HG02970 (cell line): ENCODE results near the gene EIF4E.
A peak's percentile ranks its signal among the peaks of the same experiment; 100 is the strongest.

Experiments used
- ATAC-seq: cut with Tn5 transposase; IDR thresholded peaks from one replicate; pipeline ENCODE4 v1.9.1; 2021; ENCODE audit warnings: mild to moderate bottlenecking, moderate library complexity, moderate number of reproducible peaks; ENCODE audit not compliant: unreplicated experiment, low FRiP score

The EIF4E gene, protein sequence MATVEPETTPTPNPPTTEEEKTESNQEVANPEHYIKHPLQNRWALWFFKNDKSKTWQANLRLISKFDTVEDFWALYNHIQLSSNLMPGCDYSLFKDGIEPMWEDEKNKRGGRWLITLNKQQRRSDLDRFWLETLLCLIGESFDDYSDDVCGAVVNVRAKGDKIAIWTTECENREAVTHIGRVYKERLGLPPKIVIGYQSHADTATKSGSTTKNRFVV

GRCh38 chr4:98928505-98929340 lies at the start of gene EIF4E:
TSS of gene EIF4E (minus strand) at chr4:98929133. CDS start at chr4:98929112, 21 bp downstream.
- ATAC-seq: peak; percentile 76

DNA sequence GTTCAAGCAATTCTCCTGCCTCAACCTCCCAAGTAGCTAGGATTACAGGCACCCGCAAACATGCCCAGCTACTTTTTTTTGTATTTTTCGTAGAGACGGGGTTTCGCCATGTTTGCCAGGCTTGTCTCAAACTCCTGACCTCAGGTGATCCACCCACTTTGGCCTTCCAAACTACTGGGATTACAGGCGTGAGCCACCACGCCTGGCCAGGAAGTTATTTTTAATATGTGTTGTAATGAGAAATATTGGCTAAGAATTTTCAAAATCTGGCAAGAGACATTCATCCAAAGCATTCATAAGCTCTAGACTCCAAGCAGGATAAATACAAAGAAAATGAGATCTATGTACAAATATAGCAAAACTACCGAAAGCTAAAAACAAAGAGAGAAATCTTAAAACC lies 48.6 kb upstream of the EIF4E start:
- no peak for ATAC-seq

DNA sequence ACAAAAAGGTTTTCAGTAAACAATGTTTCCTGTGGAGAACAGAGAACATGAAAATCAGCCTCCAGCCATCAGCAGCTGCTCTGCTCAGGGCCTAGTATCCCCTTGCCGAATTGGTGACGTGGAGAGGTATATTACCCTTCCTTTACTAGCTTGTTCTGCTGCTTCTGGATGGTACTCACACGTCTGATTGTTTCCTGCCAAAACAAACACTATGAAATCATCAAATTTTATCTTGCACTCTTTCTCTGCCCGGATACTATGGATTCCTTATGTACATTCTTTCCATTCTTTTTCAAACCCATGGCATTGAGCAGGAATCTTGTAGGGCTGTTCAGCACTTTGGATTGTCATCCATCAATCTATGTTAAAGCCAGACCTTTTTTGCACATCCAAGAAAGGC lies 47.8 kb upstream of the EIF4E start:
- ATAC-seq: no peak

DNA sequence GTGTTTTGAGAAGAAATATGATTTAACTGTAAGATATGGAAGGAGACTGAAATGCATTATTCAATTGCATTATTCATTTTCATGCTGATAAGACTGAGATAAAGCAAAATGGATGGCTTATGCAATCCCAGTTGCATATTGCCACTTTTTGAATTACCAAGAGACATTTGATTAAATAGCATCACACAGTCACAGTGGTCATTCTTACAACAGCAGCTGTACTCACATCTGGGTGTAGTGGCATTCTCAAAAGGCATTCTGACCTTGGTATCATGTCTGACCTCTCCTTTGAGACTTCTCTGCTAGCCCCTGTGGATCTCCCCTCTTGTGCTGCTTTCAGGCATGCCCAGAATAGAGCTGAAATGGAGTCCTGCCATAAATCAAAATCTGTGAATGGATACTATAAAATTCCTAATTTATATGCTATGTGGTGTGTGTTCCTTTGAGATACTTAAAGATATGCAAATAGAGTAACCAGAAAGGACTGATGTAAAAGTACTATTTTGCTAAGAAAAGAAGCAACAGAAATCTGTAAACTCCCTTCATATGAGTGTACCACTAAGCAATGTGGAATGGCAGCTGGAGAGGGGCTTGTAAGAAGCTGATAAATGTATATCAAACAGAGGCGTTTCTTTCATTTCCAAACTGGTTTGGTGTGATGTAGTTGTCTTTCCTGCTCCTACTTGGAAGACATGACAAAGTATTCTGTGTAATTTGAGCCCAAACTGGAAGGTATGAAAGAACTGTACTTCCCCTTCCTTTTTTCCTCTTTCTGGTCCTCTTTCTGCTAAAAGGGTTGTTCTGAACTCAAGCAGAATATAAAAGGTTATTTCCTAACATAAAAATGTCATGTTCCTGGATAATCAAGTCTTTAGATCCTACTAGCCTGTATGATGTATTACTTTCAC lies 41.2 kb upstream of the EIF4E start:
- no peak for ATAC-seq

- no peak for ATAC-seq
Measured at GRCh38 chr4:98967786-98968329, 38.9 kb upstream of the EIF4E start.

DNA sequence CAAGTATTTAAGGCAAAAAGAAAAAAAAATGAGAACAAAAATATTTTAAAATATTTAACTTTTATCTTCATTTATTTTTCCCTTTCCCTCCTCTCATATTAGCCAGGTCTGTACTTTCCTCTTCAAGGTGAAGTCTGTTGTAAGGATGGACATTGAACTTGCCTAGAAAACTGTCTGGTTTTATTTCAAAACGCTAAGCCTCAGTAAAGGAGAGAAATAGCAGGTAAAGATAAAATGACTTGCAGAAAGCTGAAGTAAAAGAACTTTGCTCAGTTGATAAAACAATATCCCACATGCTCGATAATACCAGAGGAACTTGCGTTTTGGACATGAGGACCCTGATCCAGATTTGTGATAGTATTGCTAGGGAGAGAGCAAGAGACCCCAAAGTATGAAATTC lies 38.0 kb upstream of the EIF4E start:
- ATAC-seq: no peak

DNA sequence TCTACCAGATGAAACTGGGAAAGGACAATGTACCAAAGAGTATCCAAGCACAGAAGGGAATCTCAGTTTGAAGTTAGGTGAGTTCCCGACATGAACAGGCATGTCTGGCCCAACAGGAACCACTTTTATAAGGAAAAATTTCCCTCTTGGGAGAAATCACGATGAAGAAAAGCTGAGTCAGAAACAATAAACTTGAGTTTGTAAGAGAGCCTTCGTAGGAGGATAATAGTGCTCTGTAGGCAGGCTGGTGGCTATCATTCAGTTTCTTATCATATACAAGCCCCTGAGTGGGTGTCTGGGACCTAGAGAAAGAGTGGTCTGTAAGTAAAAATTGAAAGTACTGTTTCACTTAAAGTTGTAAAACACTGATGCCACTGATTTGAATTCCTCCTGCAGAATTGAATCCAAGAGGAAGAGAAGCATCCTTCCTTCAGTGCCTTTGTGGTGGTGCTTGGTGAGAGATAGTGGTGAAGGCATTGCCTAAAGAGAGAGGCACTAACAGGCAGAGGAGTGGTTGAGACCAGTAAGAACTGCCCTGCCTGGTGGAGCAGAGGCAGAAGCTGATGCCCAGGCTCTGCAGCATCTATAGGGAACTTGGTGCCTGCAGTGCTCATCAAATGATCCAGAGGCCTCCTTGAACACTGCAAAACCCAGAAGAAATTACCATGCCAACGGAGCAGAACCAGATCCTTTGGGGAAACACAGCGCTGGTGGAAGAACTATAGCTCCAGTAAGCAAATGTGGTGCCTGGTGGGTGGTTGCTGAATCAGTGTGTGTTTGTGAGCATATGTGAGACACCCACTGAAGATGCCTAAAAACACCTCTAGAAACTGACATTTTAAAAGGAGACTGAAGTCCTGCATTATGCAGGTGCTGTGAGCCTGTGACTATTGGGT lies 34.9 kb upstream of the EIF4E start:
- ATAC-seq: no peak

- ATAC-seq: no peak
Measured at GRCh38 chr4:98961770-98962169, 32.8 kb upstream of the EIF4E start.

DNA sequence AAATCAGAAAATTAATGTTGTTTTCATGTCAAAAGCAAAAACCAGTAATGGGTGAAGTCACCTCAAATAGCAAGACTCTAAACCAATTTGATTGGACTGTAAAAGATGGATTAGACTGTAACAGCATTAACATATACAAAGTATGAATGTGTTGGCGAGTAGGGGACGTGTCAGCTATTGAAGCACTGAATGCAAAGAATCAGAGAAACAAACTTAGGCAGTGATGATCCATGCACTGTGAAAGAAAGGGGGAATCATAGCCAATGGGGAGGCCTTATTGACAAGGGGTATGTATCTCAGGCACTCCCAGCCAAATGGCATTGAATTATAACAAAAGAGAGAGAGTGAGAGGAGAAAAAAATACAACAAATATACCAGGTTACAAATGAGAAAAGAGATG lies 30.5 kb upstream of the EIF4E start:
- no peak for ATAC-seq

DNA sequence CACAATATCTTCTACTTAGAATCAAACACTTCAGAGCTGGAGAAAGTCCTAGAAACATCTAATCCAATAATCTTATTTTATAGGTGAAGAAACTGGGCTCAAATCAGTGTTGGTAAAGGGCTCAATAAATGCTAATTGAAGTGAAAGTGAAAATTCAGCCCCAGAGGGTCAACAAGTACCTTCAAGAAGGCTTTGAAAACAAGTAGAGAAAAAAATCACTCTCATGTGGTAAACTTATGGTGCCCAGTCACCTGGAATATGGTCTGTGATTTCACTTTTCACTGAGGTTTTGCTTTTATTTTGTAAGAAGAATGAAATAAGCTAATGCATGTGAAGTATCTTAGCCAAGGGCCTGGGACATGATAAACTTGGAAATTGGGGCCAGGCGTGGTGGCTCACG lies 29.1 kb upstream of the EIF4E start:
- no peak for ATAC-seq

DNA sequence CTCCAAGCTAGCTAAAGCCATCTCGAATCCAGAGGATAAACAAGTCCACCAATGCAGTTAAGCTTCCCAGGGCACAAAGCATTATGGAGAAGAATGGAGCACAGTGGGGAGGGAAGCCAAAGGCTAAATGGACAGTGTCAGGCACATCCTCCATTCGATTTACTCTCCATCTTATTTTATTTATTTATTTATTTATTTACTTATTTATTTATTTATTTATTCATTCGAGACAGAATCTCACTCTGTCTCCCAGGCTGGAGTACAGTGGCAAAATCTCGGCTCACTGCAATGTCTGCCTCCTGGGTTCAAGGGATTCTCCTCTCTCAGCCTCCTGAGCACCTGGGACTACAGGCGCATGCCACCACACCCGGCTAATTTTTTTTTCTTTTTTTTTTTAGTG lies 26.3 kb upstream of the EIF4E start:
- no peak for ATAC-seq

- no peak for ATAC-seq
Measured at GRCh38 chr4:98951710-98952109, 22.8 kb upstream of the EIF4E start.

DNA sequence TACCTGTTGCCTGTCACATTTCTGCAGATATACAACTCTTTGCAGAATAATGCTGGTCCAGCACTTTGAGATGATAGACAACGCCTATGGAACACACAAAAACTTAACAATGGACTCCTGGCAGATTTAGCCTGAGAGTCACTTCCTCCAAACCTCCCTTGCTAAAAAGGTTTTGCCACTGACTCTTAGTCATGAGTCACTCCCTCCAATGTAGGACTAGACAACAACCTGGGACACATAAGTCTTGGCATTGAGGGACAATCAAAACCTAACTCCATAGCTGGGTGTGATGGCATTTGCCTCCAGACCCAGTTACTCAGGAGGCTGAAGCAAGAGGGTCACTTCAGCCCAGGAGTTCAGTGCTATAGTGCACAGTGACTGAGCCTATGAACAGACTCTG lies 22.0 kb upstream of the EIF4E start:
- no peak for ATAC-seq

- no peak for ATAC-seq
Measured at GRCh38 chr4:98946359-98946758, 17.4 kb upstream of the EIF4E start.

- ATAC-seq: no peak
Measured at GRCh38 chr4:98945297-98945850, 16.4 kb upstream of the EIF4E start.

- no peak for ATAC-seq
Measured at GRCh38 chr4:98939892-98940298, 11.0 kb upstream of the EIF4E start.

GRCh38 chr4:98939438-98939837 lies 10.5 kb upstream of the EIF4E start:
- ATAC-seq: no peak

- ATAC-seq: no peak
Measured at GRCh38 chr4:98937986-98938720, 9.2 kb upstream of the EIF4E start.

DNA sequence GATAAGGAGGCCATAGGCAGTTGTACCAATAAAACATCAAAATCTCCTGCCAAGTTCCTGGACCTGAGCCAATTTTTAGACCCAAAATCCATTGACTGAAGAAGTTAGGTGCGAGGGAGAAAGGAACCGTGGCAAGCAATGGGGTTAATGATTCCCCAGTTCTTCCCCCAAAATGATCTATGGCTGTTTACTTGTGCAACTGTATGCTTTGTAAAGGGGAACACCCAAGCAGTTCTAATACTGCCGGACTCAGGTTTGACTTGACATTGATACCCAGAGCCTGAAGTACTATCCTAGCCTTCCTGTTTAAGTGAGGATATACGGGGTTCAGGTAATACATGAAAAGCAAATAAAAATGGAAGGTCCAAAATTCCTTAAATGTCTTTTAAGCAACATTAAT lies 6.7 kb upstream of the EIF4E start:
- ATAC-seq: no peak
